Measurements from ENCODE around the gene CELA3B. TPM values are rescaled to one million over a fixed set of nuclear protein-coding genes. Genes with fewer than 3 reads are reported as not detected.

CELA3B gene
- total and polyA plus RNA-seq, 2 of the 13 experiments (the other 11 are each of a cell fraction or from before 2014, with no cell fraction given): 0.34 TPM; not detected in 1

- no peak for TF ChIP-seq ZBTB14 (CRISPR knock-in tag; IDR thresholded peaks at IDR 0.05)
- TF ChIP-seq TBX3 (IDR thresholded peaks at IDR 0.05; ENCODE audit: borderline replicate concordance): no peak
- peak; percentile 85 for TF ChIP-seq IRF2 (CRISPR knock-in tag; IDR thresholded peaks at IDR 0.05)
- TF ChIP-seq ZNF430 (CRISPR knock-in tag; IDR thresholded peaks at IDR 0.05): no peak
- no peak for TF ChIP-seq LRRFIP1 (CRISPR knock-in tag; conservative IDR thresholded peaks at IDR 0.05)
- no peak for TF ChIP-seq EEA1 (CRISPR knock-in tag; IDR thresholded peaks at IDR 0.05; ENCODE audit: borderline replicate concordance)
- TF ChIP-seq SRSF1 (optimal IDR thresholded peaks at IDR 0.05; ENCODE audit: low read depth, low read length): no peak
- TF ChIP-seq ZNF557 (CRISPR knock-in tag; IDR thresholded peaks at IDR 0.05): peak; percentile 55; the same call in 1 of the 2 replicates
- 0 out of 2 replicates have a peak, but pooled peaks have one; percentile 38 for TF ChIP-seq MEIS2 (CRISPR knock-in tag; IDR thresholded peaks at IDR 0.05)
- TF ChIP-seq ZBTB43 (CRISPR knock-in tag; conservative IDR thresholded peaks at IDR 0.05): 0 out of 2 replicates have a peak, but pooled peaks have one; percentile 67
- no peak for TF ChIP-seq PCBP2 (optimal IDR thresholded peaks at IDR 0.05; ENCODE audit: low read depth, low read length, poor library complexity, severe bottlenecking)
- TF ChIP-seq ZSCAN5A (CRISPR knock-in tag; IDR thresholded peaks at IDR 0.05; ENCODE audit: borderline replicate concordance): no peak
- TF ChIP-seq ZNF160 (CRISPR knock-in tag; IDR thresholded peaks at IDR 0.05): no peak; the same call in 1 of the 2 replicates
- no peak for TF ChIP-seq PAX8 (CRISPR knock-in tag; IDR thresholded peaks at IDR 0.05; ENCODE audit: borderline replicate concordance)
- TF ChIP-seq HNRNPL (IDR thresholded peaks at IDR 0.05; ENCODE audit: low read depth, low read length): no peak
- no peak for TF ChIP-seq NKX3-1 (CRISPR knock-in tag; IDR thresholded peaks at IDR 0.05)
- no peak for TF ChIP-seq ZNF549 (CRISPR knock-in tag; IDR thresholded peaks at IDR 0.05)
- no peak for TF ChIP-seq HNRNPUL1 (IDR thresholded peaks at IDR 0.05; ENCODE audit: low read depth, low read length)
- TF ChIP-seq FOXM1 (CRISPR knock-in tag; IDR thresholded peaks at IDR 0.05): no peak
- TF ChIP-seq BRCA1 (CRISPR knock-in tag; IDR thresholded peaks at IDR 0.05): peak; percentile 92; the same call in 1 of the 2 replicates
- peak; percentile 92 for TF ChIP-seq BCL3 (CRISPR knock-in tag; IDR thresholded peaks at IDR 0.05)
- peak; percentile 60 for TF ChIP-seq RXRA (CRISPR knock-in tag; IDR thresholded peaks at IDR 0.05)
- TF ChIP-seq ZNF510 (CRISPR knock-in tag; IDR thresholded peaks at IDR 0.05; ENCODE audit: low read depth): no peak
These were observed 29.8 kb upstream of the CELA3B start (continued) for GRCh38 chr1:21946836-21947587.

All from HepG2 (cell line).